AG04449 (cell line): ENCODE data around the gene A1BG.

Experiments used
- CTCF ChIA-PET: fragments of 350-600 bp; formaldehyde crosslinking; extraction: SDS; loops from one replicate; lab custom pipeline; 2021; ENCODE audit warnings: antibody characterized with exemption; lab: Yijun Ruan, JAX
- POLR2A ChIA-PET: fragments of 400-600, 350-600 bp; formaldehyde crosslinking; extraction: SDS; loops from one replicate; lab custom pipeline; 2020; ENCODE audit warnings: antibody characterized with exemption, inconsistent platforms; lab: Yijun Ruan, JAX
- DNase-seq: peaks from one replicate; pipeline ENCODE4 v3.0.0-alpha.2; 2010; ENCODE audit warnings: low read depth, low spot score
- H3K4me3 ChIP-seq: 2 replicates; pipeline ENCODE4 v1.5.1; 2011; ENCODE audit warnings: low read depth, mild to moderate bottlenecking, control low read depth, low read length
- TF ChIP-seq, protein P1 (sequence below): IDR thresholded peaks from one replicate; pipeline ENCODE4 v1.5.1; 2011; ENCODE audit warnings: mild to moderate bottlenecking, moderate library complexity, low read length, control low read depth, inconsistent platforms; ENCODE audit not compliant: insufficient read depth; ENCODE audit errors: missing control alignments

Gene A1BG

GRCh38 chr19:58296104-58296503, 57.2 kb downstream of the A1BG start:
- CTCF ChIA-PET: no interaction called here
- POLR2A ChIA-PET: no interaction called here
- no peak overlapping the region for H3K4me3 ChIP-seq
- no peak for DNase-seq
- TF ChIP-seq, protein P1, sequence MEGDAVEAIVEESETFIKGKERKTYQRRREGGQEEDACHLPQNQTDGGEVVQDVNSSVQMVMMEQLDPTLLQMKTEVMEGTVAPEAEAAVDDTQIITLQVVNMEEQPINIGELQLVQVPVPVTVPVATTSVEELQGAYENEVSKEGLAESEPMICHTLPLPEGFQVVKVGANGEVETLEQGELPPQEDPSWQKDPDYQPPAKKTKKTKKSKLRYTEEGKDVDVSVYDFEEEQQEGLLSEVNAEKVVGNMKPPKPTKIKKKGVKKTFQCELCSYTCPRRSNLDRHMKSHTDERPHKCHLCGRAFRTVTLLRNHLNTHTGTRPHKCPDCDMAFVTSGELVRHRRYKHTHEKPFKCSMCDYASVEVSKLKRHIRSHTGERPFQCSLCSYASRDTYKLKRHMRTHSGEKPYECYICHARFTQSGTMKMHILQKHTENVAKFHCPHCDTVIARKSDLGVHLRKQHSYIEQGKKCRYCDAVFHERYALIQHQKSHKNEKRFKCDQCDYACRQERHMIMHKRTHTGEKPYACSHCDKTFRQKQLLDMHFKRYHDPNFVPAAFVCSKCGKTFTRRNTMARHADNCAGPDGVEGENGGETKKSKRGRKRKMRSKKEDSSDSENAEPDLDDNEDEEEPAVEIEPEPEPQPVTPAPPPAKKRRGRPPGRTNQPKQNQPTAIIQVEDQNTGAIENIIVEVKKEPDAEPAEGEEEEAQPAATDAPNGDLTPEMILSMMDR: no peak
